Left lobe of liver (tissue), 2 donors: ENCODE measurements around the gene INSYN2A. TPM values are rescaled to one million over a fixed set of nuclear protein-coding genes. Genes with fewer than 3 reads are reported as not detected.

Source experiments
- ATAC-seq: fragments of 200-7000 bp; cut with Tn5 transposase; one replicate; pipeline ENCODE4 v1.9.1; 2020; ENCODE audit warnings: mild to moderate bottlenecking, moderate library complexity
- DNase-seq: peaks from one replicate; pipeline ENCODE4 v3.0.0-alpha.2; 2020; ENCODE audit warnings: low spot score
- total RNA-seq: library from RNA; stranded (reverse); gene quantifications from one replicate; pipeline ENCODE4 v1.2.1, GENCODE V29; 2021
- donor health status: DM: no; HTN: no; CAD: no; lungs with moderate emphysema.
- donor health status: DM: no; HTN: yes; CAD: no.

The INSYN2A gene, protein sequence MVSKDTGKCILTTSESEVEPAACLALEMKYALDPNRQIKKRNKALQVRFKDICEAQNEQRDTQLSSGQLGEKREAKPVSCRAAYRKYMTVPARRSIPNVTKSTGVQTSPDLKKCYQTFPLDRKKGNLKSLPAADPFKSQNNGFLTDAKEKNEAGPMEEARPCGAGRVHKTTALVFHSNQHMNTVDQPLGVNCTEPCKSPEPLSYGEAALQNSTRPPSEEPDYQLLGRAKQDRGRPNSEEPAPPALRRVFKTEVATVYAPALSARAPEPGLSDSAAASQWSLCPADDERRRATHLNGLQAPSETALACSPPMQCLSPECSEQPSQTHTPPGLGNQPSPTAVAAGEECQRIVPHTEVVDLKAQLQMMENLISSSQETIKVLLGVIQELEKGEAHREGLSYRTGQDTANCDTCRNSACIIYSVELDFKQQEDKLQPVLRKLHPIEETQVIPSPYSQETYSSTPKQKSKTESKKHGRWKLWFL
- not detected for total RNA-seq

DNA sequence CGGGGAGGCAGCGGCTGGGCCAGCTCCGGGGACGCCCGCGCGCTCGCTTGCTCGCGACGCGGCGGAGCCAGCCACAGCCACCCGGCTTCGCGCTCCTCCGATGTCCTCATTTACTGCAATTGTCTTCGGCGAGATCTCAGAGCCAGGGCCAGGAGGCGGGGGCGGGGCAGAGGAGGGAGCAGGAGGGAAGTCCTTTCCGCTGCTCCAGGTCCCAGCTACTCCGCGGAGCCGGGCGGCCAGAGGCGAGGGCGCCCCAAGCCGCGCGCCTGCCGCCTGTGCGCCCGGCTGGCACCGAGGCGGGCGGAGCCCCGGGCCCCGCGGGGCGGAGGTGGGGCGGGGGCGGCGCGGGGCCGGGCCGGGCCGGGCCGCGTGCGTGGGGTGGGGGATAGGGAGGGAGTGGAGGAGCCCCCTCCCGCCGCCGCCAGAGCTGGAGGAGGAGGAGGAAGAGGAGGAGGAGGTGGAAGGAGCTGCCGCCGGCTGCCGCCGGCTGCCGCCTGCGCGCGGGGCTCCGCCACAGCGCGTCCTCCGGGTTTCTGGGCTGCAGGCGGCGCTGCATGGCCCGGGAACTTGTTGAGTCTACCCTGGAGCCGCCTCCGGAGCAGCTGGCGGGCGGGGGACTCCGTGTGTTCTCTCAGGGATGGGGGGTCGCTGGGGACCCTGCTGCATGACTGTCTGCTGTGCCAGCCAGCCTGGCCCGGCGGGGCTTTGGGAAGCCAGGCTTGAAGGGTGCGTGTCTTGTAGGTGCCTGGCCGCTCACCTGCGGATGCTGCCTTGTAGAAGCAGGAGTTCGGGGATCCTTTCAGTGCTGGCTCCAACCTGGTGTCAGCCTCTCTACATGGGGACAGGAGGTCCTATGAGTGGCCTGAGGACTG lies at the start of gene INSYN2A:
Gene INSYN2A, minus strand, starts transcription at position 310 of the 872 bp plus-strand sequence. CDS start 20,196 bp downstream, outside the sequence.
- ATAC-seq, result no peak

DNA sequence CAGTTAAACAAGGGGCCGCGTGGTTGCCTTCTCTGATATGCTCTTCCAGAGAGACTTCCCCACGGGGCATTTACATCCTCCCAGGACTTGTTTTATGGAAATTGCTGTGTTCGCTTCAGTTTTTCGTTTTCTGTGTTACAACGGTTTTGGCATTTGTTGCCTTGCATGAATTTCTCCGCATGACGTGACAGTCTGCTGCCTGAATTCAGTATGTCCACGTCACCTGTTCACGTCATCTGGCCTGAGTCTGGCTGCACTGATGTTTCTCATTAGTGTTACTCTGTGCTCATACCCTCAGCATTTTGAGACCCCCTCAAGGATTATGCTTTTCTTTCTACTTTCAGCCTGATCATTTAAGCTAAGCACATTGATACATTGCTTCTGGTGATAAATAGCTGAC lies 49.1 kb upstream of the INSYN2A start:
- ATAC-seq (no peak), DNase-seq (no peak)

More for the DNA sequence above, at the start of gene INSYN2A:
- no peak for DNase-seq

DNA sequence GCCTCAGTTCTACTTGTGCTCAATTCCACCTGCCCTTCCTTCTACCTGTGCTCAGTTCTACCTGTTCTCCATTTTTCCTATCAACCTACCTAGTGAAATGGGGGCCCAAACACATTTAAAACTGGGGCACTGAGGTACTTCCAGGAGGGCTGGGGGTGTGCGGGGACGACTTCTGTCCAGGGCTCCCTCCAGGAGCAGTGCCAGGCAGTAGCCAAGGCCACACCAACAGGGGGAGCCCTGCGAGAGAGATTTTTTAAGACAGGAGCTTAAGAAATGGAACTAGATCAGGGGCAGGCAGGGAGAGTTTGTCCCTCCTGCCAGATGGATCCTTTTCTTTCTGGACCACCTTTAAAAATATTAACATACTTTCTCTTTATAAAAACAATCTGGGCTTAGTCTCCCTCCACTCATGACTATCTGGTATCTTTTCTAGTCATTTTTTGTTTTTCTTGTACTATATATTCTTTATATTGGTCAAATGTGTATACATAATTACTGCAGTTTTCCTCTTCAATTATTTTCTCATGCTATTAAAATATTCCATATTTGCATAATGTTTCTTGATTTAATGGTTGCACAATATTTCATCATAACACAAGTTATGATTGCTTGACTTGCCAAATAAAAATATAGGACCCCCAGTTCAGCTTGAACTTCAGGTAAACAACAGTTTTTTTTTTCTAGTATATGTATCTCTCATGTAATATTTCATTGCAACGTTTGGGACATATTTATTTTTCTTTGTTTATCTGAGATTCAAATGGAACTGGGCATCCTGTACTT lies 47.3 kb upstream of the INSYN2A start:
- DNase-seq, result no peak
- peak; percentile 56 for ATAC-seq

DNA sequence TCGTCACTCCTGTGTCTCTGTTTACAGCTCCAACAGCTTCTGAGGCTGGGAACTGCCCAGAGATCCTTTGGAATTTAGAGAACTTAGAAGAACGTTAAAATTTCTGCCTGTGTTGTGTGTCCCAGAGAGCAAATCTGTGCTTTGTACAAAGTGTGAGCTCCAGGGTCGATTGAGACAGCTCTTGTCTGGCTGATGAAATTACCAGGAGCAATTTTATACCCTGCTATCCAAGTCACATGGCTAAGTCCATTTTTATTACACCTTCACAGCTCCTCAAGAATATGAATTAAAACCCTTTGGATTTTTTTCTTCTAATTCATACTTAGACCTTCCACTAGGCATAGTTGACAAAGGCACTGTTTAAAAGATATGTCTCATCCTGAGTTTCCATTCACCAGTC lies 46.5 kb upstream of the INSYN2A start:
- ATAC-seq (no peak), DNase-seq (no peak)

DNA sequence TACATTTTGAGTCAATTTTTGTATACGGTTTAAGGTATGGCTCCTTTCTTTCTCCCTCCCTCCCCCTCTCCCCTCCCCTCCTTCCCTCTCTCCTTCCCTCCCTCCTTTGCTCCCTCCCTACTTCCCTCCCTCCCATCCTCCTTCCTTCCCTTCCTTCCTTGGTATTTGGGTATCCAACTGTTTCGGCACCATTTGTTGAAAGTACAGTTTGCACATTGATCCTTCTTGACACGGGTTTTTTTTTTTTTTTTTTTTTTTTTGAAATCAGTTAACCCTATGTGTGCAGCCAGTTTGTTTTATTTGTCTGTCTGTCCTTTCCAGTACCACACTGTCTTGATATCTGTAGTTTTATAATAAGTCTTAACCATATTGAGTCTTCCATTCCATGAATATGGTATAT lies 39.9 kb upstream of the INSYN2A start:
- no peak for DNase-seq
- ATAC-seq, result no peak

DNA sequence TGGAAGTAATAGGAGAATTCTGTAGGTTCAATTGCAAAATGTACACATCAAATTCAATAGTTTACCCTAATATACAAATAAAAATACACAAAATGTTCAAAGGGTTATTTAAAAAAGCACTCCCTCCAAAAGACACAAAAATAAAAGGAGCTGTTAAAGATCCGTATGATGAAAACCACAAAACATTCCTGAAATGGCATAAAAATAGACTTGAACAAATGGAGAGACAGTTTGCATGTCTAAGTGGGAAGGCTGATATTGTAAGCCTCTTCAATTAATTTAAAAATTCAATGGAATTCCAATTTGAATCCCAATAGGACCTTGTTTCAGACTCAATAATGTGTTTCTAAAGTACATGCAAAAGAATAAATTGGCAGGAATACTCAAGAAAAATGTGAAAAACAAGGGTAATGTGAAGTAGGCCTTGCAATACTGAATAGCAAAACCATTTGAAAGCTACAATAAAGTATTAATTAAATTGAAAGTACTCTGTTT lies 38.0 kb upstream of the INSYN2A start:
- DNase-seq, result no peak
- ATAC-seq, result no peak

DNA sequence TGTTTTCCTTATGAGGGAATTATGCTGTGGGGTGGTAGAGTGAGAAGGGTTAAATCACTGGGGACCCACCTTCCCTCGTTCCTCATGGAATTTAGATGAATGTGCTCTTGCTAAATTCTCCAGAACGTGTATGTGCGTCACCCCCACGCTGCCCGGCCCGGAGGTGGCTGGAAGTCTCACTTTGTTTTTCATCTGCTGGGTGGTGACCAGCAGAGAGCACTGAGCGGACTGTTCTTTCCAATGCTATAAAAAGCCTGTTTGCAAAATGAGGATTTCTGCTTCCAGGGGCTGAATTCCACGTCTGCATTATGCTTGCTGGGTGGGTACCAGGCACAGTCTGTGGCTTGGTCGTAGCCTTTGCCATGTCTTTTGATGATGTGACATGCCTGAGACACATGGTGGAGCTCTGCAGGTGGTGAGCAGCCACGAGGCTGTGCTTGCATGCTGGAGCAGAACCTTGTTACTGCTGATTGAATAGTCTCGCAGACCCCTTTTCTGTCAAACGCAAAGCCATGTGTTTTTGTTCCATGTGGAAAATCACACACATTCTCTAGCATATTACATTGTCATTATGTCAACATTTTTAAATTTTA lies 31.9 kb upstream of the INSYN2A start:
- DNase-seq (peak; percentile 53), ATAC-seq (peak; percentile 75)

DNA sequence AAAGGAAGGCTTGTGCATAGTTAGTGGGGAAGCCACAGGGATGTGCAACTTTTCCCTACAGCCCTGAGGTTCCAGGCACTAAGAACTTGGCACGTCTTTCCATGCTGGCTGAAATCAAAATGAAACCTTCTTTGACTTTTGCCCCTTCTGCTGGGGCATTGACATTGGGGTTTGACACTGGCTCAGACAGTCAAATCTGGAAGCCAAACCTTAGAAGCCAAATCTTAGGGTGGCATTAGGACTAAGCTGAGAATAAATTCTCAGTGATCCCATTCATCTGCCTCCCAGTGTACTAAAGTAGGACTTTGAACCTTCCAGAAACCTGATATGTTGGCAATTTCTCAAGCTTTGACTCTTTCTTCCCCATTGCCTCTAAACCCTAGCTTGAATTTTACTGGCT lies 31.3 kb upstream of the INSYN2A start:
- ATAC-seq (peak; percentile 86), DNase-seq (peak; percentile 64)

DNA sequence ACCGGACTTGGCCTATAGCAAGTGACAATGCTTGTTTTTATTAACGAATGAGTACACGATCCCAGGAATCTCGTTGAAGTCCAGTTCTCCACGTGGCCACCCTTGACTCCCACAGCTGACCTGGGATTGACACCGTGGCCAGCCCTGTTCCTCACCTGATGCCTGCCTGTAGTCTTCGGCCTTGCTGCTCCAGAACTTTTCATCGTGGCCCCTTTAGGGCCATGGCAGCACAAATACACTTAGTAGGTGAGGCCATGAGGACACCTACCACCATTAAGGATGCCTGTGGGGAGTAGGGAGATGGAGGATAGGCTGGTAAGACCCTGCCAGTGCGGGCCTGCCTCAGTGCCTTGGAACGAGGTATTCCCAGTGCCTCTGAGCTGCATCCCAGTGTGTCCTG lies 30.6 kb upstream of the INSYN2A start:
- ATAC-seq (no peak), DNase-seq (no peak)

DNA sequence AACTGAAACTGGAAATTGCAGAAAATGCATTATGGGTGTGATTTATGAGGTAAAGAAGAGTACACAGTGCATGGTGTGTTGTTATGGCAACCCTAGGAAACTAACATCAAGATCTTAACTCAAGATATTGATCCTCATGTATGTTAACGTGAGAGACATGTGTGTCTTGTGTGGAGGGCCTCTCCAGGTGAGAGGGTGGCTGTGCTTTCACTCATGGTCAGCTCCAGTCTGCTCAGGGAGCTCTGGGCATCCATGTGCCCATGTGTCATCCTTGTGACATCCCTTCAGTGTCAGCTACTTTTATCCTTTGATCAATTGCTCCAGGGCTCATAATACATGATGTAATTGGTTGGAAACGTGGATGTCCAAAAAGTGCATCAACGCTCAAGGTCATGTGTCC lies 24.9 kb upstream of the INSYN2A start:
- ATAC-seq, result no peak
- DNase-seq, result no peak

DNA sequence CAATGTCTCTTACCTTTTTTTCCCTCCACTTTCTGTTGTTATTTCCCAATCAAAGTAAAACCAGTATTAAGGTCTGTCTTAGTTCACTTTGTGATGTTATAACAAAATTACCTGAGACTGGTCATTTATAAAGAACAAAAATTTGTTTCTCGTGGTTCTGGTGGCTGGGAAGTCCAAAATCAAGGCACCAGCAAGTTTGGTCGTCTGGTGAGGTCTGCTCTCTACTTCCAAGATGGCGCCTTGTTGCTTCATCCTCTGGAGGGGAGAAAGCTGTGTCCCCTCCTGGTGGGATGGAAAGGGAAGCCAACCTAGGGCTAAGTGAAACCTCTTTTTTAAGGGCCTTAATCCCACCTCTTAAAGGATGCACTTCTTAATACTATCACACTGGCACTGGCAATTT lies 22.3 kb upstream of the INSYN2A start:
- ATAC-seq (no peak), DNase-seq (no peak)

DNA sequence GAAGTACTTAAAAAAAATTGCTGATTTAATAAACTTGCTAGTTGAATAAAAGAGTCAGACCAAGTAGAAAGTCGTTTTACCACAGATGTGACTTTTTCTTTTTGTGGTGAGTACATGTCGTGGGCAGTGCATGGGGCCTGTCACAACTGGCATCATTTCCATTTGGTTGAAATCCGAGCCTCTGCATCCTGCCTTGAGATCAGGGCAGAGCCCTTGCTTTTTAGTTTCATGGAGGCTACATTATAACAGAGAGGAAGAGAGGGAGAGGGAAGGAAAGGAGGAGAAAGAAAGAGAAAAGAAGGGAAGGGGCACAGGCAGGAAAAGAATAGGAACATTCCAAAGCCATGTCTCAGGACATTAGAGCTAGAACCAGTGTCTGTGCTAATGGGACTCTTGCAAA lies 20.4 kb upstream of the INSYN2A start:
- no peak for ATAC-seq
- DNase-seq, result no peak

DNA sequence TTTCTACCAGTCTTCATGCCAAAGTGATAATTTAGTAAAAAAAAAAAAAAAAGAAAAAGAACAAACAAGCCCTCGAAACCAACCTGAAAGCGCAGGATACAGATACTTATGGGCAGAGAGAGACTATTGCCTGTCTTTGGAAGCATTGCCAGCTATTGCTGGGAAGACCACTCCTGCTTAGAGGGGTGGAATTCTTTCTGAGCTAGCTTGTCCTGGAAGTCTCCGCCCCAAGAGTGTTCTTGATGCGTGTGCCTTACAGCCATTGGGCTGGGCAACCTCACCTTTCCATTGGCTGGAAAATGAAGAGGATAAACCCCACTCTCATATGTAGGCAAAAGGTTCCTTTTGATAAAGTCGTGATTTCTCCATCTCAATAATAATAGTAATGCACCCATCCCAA lies 19.9 kb upstream of the INSYN2A start:
- DNase-seq, result no peak
- no peak for ATAC-seq

DNA sequence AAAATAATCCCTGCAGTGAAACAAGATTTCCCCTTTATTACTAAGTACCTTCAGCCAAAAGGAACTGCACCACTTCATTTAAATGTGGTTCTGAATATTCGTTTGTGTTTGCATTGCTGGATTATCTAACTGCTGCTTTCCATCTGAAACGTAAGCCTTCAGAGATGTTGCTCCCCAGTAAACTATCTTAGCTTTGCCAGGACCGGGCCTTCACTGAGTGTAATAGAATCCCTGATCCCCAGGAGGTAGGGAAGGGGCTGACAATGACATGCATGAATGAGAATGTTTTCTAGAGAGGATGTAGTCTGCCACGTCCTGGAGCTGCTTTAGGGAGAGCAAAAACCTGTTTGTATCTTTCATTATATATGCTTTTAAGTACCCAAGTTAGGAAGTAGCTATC lies 19.5 kb upstream of the INSYN2A start:
- ATAC-seq, result no peak
- no peak for DNase-seq

DNA sequence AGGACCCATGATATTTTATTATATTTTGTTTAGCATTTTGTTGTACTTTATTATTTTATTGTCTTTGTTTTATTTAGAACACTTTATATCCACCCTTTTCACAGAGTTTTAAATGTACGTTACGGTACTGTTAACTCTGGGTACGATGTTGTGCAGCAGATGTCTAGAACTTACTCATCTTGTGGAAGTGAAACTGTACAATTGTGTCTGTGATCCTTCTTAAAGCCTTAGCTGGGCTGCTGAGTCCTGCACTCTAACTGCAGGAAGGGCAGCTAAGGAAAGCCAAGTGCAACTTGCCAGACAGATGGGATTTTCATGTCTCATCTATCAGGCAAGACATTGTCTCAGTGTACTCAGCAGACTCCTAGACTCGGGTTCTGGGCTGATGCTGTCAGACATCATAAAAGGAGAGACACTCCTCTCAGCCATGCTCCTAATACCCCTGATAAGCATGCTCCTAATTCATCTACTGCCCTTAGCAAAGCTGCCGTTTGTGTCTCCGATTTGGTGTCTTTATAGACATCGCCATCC lies 14.6 kb upstream of the INSYN2A start:
- DNase-seq (no peak), ATAC-seq (no peak)

DNA sequence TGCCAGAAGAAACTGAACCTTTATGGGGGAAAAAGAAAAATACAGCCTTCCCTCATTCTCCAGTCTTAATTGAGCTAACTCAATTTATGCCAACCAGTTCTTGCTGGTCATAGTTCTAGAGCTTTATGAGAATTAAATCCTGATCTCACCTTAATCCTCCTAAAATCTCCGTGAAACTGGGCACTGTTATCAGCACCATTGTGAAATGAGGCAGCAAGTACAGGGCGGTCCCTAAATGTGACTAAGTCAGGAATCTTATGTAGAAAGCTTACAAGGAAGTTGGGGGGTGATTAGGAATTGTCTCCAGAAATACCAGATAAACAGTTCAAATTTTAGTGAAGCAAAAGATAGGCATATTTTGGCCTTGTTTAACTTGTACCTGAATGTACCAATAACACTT lies 10.7 kb upstream of the INSYN2A start:
- no peak for ATAC-seq
- no peak for DNase-seq

DNA sequence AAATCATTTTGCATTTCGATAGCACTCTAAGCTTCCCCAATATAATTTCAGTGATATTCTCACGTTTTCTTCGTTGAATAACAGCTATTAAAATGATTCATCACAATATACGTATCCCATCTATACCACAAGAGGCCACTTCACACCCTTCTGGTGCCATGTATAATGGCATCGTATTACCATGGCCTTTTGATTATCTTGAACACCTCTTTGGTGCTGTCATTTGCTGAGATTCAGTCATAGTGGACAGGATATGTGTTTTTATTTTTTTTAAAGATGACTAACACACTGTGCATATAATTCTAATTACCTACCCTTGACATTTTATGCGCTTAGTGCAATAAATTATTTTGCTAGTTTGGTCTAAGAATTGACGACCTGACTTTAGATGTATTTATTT lies 6.7 kb upstream of the INSYN2A start:
- ATAC-seq (no peak), DNase-seq (no peak)

DNA sequence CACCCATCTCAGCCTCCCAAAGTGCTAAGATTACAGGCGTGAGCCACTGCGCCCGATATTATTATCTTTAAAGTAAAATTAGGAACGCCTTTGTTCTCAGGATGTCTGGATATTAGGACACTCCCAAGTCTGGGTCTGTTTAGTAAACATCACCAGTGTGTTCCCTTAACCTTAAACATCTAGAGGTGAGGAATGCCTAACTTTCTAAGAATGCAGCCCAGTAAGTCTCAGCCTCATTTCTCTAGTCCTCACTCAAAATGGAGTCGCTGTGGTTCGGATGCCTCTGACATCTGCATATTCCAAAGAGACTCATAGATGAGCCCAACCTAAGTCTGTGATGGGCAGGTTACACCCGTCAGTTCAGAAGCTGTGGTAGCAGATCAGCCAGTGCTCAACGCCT lies 4.3 kb upstream of the INSYN2A start:
- DNase-seq (no peak), ATAC-seq (no peak)

DNA sequence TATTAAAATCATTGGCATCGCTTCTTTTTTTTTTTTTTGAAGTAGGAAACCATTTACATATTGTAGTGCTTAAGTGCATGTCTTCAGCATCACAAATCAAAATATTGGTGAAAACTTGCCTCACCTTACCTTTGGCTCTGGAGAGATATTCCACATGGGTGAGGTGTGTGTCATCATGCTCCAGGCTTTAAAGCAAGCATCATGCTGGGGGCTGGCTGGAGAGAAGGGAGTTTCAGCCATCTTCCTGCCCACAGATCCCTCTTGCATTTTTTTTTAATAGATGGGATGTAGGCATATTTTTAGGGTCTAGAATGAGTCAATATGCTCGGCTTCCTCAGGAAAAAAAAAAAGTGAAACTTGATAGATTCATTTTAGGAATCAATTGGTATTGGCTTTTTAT lies 2.3 kb upstream of the INSYN2A start:
- ATAC-seq (no peak), DNase-seq (no peak)

DNA sequence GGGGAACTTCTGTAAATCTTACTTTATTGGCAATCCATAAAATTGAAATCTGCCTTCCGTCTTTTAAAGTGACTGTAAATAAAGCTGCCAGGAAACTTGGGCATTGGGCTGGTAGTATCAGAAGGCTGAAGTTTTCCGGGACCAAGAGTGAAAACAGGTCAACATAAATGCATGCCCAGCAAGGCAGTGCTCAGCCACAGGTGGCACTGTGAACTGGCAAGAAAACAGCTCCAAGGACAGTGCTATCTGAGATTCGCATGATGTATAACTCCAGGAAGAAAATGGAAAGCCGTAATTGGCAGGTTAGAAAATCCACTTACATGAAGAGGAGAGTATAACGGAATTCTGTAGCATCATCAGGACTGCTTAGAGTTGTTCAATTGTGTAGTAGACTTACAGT lies 1.9 kb upstream of the INSYN2A start:
- ATAC-seq (no peak), DNase-seq (no peak)

DNA sequence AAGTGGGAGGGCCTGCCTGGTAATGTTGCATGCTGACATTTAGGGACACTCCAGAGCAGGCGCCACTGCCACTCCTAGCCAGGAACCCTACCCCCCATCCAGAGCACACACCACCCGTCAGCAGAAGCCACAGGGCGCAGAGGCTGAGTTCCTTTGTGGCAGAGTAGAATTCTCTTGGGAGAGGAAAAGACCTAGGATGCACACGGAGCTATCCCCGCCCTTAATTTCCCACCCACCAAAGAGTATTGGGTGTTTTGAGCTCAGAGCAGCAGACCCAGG lies 702 bp upstream of the INSYN2A start:
- no peak for DNase-seq
- no peak for ATAC-seq
